Fibroblast of skin of abdomen (primary cell): Measurements from ENCODE around the gene INCENP.
A peak's percentile ranks its signal among the peaks of the same experiment; 100 is the strongest.

Source experiments
- DNase-seq: peaks from one replicate; pipeline ENCODE4 v3.0.0-alpha.2; 2013

INCENP gene

DNA sequence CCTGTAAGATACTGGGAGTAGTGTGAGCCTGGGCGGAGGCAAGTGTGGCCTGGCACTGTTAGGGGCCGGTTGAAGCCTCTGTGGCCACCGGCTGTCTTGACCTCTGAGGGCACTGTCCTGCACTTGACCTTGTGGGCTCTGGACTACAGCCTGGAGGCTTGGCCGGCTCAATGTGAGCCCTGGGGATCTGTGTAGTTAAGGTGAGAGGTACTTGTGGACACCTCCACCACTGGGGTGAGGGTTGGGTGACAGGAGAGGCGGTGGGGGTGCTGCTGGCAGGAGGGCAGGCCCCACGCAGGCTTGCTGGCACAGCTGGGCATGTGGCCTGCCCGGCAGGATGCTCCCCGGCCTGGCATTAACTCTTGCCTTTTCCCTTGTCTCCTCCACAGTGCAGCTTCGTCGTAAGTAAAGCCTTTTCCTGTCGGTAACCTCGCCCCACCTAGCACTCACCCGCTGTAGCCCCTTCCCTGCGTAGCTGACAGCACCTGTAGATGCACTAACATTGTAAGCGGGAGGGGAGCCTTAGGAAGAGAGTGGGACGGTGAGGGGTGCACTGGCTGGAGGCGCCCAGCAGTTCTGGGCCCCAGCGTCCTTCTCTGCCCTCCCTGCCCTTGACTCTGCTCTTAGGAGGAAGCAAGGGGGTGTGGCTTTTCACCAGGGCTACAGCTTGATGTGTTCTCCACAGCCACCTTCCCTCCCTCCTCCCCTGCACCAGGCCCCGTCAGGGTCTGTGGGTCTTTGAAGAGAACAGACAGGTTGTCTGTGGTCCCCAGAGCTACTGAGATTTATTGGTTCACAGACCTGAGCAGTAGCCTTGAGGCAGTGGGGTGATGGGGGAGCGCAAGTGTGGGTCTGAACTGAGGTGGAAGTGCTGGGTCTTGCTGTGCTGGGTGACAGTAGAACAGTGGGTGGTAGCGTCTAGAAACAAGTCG is 17.6 kb downstream of the INCENP start:
- DNase-seq, result no peak

- no peak for DNase-seq
These were observed 18.2 kb downstream of the INCENP start for GRCh38 chr11:62142043-62142375.

DNA sequence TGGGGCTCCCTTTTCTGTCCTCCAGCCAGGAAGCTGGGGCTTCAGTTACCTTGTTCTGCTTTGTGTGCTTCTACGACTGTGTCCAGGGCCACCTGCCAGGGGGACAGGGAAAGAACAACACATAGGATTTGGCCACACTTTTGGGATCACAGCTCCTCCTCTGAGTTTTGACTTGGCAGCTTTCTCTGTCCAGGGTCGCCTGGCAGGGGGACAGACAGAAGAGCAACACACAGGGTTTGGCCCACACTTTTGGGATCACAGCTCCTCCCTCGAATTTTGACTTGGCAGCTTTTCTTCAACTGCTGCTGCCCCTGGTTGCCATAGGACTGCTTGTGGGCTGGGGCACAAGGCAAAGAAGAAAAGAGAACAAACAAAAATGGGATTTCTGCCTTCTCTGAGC is 19.1 kb downstream of the INCENP start:
- no peak for DNase-seq

DNA sequence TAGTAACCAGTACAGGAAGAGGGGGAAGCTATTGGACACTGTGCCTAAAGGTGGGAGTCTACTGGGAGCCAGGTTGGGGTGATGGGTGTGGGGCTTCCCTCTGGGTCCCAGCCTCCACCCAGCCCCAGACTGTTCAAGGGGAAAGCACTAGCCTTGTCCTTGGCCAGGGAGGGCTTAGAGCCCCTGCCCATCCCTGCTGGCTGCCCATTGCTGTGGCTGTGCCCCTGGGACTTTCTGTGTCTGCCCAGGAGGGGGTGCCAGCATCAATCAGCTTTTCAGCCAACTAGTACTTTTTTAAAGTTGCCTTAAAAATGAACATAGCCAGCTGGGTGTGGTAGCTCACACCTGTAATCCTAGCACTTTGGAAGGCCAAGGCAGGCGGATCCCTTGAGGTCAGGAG is 19.9 kb downstream of the INCENP start:
- DNase-seq, result no peak

- no peak for DNase-seq
These were observed 20.9 kb downstream of the INCENP start for GRCh38 chr11:62144641-62145255.

GRCh38 chr11:62145261-62145871 is 21.6 kb downstream of the INCENP start:
- DNase-seq, result no peak

DNA sequence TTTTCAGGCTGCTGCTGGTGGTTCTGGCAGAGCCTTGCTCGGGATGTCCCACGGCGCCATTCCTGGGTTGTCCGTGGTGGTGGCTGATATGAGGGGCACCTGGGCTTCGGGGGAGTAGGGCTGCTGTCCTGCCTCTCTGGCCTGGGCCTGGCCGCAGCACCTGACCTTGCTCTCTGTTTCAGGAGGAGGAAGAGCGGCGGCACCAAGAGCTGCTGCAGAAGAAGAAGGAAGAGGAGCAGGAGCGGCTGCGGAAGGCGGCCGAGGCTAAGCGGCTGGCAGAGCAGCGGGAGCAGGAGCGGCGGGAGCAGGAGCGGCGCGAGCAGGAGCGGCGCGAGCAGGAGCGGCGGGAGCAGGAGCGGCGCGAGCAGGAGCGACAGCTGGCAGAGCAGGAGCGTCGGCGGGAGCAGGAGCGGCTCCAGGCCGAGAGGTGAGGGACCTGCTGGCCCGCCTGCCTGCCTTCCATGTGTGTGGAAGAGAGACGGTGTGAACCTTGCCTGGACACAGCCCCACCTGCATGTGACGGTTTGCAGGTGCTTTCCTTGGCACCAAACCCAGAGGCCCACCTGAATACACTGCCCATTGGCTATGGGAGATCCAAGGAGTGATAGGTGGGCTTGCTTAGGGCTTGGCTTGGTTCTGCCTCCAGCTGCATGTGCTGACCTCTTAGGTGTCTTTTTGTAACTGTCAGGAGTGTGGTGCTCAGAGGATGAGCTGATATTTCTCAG is 22.8 kb downstream of the INCENP start:
- no peak for DNase-seq

- DNase-seq, result no peak
These were observed 23.7 kb downstream of the INCENP start for GRCh38 chr11:62147545-62147944.

DNA sequence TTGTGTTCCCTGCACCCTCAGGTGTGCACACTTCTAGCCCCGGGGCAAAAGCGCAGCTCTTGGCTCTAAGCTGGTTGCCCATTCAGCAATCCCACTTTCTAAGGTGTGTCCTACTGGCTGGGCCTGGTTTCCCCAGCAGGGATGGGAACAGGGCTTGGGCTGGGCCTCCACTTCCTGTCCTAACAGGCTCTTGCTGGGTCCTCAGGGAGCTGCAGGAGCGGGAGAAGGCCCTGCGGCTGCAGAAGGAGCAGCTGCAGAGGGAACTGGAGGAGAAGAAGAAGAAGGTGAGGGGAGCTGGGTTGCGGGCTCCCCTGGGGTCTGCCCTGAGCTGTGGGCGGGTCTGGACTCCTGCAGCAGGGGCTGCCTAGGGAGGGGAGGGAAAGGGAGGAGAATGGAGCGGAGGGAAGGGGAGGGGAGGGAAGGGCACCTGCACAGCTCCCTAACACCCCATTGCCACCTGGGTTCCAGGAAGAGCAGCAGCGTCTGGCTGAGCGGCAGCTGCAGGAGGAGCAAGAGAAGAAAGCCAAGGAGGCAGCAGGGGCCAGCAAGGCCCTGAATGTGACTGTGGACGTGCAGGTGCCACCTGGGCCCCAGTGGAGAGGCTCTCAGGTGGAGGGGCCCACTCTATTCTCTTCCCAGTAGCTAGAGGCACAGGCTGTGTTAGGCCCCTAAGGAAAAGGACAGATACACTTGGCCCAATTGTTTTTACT is 24.6 kb downstream of the INCENP start:
- DNase-seq, result no peak

DNA sequence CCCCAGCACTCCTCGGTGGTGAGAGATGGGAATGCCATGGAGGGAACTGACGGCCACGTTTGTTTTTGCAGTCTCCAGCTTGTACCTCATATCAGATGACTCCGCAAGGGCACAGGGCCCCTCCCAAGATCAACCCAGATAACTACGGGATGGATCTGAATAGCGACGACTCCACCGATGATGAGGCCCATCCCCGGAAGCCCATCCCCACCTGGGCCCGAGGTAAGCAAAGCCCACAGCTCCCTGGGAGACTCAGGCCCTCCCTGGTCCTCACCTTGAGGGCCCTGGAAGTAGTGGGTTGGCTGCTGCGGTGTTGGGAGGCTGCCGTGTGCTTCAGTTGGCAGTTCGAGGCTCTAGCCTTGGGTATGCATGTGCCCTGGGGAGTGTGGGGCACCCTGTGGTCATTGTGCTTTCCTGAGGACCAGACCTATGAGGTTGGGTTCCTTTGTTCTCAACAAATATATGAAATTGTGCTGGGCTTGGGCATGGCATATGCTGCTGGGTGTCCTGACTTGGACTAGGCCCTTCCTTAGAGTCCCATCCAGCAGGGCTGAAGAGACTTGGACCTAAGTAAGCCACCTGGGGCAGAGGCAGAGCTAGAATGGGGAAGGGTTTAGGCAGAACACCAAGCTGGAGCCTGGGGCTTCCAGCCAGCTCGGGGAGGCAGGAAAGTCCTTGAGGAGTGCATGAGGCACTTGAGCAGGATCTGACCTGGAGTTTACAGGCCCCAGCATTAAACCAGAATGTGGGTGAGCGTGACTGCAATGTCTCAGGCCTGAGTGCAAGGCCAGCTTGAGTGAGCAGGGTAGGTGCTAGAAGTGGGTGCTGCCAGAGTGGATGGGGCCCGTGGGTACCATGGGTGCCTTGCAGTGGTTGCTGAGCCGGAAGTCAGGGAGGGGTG is 26.4 kb downstream of the INCENP start:
- DNase-seq, result no peak

DNA sequence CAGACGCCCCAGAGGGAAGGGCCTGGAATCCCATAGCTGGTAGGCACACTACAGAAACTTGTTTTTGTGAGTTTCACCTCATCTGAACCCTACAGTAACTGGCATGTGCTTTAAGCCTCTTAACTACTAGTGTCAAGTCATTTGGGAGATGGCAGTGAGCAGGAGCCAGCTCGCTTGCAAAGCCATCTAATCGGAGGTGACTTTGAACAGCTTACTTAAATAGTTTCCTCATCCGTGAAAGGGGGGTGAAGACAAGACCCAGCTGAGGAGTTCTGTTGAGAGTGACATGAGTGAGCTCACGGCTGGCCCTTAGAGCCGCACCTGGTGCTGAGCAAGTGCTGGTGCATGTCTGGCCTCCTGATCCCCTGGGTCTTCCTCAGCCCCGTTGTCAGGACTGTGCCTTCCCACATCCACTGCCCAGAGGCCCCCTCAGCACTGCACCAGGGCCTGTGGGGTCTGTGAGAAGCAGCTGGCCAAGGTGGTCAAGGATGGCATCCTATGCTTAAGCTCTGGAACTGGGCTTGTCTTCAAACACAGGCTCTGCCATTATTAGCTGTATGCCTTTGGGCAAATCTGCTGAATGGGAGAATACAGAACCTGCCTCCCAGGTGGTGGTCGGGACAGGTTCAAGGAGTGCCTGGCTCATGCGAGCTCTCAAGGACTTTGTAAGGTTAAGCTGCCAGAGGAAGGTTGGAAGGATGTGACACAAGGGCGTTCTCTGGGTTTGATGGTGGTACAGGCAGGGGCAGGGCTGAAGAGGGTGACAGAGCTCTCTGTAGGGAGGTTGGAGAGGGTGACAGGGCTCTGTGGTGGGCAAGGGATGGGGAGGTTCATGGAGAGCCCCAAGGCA is 27.3 kb downstream of the INCENP start:
- DNase-seq, result no peak

DNA sequence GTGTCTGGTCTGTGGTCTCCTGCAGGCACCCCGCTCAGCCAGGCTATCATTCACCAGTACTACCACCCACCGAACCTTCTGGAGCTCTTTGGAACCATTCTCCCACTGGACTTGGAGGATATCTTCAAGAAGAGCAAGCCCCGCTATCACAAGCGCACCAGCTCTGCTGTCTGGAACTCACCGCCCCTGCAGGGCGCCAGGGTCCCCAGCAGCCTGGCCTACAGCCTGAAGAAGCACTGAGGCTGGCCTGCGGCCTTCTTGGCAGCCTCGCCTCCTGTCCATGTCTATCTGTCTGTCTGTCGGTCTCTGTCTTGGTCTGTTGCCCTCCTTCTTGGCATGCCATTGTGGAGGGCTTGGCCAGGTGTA is 27.9 kb downstream of the INCENP start:
- no peak for DNase-seq

GRCh38 chr11:62152245-62153086 is 28.7 kb downstream of the INCENP start:
- DNase-seq, result no peak

DNA sequence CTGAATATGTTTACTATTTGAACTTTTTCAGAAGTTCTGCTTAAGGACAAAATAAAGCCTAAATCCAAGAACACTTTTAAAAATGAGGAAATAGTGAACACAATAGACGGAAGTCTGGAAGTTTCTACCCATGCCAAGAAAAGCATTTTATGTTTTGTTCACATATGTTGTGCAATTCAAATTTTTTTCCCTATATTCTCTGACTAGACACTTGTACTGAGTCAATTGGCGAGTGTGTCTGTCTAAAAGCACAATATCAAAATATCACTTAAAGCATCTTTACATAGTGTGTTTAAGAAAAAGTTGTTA is 29.2 kb downstream of the INCENP start:
- no peak for DNase-seq

- no peak for DNase-seq
These were observed 29.8 kb downstream of the INCENP start for GRCh38 chr11:62153617-62154016.

GRCh38 chr11:62157603-62158002 is 33.8 kb downstream of the INCENP start:
- DNase-seq, result no peak

GRCh38 chr11:62166371-62166770 is 42.6 kb downstream of the INCENP start:
- no peak for DNase-seq

DNA sequence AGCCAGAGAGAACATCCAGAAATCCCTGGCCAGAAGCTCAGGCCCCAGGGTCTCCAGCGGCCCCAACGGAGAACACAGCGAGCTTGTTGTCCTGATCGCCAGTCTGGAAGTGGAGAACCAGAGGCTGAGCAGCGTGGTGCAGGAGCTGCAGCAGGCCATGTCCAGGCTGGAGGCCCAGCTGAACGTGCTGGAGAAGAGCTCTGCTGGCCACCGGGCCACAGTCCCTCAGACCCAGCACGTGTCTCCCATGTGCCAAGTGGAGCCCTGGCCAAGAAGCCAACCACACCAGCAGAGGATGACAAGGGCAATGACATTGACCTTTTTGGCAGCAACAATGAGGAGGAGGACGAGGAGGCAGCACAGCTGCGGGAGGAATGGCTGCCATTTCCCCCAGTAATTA is 45.6 kb downstream of the INCENP start:
- DNase-seq, result no peak

DNA sequence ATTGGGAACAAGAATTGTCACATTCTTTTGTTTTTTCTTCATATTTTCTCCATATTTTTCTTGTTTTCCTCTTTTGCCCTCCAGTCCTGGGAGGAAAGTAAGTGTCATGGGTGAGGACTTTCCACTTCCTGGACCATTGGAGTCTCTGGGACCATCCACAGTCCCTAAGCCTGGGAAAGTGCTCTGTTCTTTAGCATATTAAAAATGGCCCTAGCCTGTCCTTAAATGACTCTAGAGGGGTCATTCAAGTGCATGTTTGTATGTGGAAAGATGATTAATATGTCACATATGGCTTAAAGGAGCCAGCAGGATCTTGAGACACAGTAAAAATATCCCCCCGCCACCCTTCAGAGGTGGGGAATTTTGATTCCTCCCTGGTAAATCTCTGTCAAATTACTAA is 46.1 kb downstream of the INCENP start:
- no peak for DNase-seq

- DNase-seq, result peak; percentile 55
These were observed 47.5 kb downstream of the INCENP start for GRCh38 chr11:62171261-62171723.
